ENCODE measurements around the gene GPR107. TPM values are rescaled to one million over a fixed set of nuclear protein-coding genes. Genes with fewer than 3 reads are reported as not detected.

Gene GPR107
- total RNA-seq, 1 donor from 2014 or later = 25.5 TPM

DNA sequence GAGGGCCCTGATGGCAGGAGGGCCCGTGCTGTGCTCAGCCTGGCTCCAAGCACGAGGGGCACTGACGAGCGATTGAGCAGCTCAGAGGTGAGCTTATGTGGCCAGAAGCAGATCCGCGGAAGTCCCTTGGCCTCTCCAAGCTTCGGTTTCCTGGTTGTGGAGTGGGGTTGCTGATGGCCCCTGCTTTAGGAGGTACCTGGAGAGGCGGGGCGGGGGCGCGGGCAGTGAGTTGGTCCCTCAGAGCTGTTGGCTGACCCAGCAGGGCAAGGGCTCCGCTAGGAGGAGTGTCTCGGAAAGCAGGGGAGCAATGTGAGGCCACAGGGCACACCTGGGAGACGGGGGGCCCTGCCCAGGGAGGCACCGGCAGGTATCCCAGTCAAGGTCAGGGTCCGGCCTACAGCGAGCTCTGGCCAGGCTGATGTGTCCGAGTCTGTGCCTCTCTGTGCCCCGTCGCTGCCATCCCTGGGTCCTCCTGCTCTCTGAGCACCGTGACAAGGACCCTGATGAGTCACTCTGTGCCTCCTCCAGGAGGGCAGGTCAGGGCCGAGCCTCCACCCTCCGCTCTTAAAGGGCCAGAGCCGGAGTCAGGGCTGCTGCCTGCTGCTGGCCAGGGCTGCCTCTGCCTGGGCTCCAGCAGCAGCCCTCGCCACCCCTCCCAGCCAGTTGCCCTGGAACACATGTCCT lies 133.3 kb downstream of the GPR107 start:
- Histone ChIP-seq H3K27ac (peak overlapping the region; percentile 90), H3K9me3 (no peaks in the 10 kb centered on the region), H3K4me3 (peak overlapping the region; percentile 45 to 47), H3K27me3 (no peaks in the 10 kb centered on the region), H3K36me3 (no peaks in the 10 kb centered on the region), H3K4me1 (peaks cover 79% of the 10 kb centered on the region)
- intact Hi-C loops (cut with DNase I) = no loop called here
- TF ChIP-seq POLR2A (IDR thresholded peaks at IDR 0.05) = no peak
- TF ChIP-seq, protein P1, sequence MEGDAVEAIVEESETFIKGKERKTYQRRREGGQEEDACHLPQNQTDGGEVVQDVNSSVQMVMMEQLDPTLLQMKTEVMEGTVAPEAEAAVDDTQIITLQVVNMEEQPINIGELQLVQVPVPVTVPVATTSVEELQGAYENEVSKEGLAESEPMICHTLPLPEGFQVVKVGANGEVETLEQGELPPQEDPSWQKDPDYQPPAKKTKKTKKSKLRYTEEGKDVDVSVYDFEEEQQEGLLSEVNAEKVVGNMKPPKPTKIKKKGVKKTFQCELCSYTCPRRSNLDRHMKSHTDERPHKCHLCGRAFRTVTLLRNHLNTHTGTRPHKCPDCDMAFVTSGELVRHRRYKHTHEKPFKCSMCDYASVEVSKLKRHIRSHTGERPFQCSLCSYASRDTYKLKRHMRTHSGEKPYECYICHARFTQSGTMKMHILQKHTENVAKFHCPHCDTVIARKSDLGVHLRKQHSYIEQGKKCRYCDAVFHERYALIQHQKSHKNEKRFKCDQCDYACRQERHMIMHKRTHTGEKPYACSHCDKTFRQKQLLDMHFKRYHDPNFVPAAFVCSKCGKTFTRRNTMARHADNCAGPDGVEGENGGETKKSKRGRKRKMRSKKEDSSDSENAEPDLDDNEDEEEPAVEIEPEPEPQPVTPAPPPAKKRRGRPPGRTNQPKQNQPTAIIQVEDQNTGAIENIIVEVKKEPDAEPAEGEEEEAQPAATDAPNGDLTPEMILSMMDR (IDR thresholded peaks at IDR 0.05) = no peak
- TF ChIP-seq POLR2AphosphoS5 (IDR thresholded peaks at IDR 0.05; ENCODE audit: insufficient read depth in 1 of 2, low read depth in 1 of 2) = peak; percentile 41 to 83
- DNase-seq (ENCODE audit: extremely low spot score in 2 of 2) = no peak

DNA sequence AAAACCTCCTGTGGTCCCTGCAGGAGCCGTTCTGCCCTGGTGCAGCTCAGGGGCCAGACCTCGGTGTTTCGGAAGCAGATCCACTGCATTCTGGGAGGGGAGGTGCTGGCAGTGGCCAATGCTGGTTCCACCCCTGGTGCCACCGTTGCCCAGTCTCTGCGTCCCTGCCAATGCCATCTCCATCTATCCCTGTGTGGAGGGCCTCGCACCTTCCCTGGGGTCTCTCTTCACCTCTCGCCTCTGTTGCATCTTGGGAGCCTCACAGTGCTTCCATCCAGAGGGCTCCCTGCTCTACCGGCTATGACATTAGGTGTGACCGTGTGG lies 133.8 kb downstream of the GPR107 start:
- H3K4me1 ChIP-seq = peaks cover 79% of the 10 kb centered on the region
- peak overlapping the region; percentile 90 for H3K27ac ChIP-seq
- peak overlapping the region; percentile 45 to 47 for H3K4me3 ChIP-seq
- H3K9me3 ChIP-seq = no peaks in the 10 kb centered on the region
- intact Hi-C loops (cut with DNase I) = no loop called here
- no peak for DNase-seq (ENCODE audit: extremely low spot score in 2 of 2)
- peak in 1 of 2 donors; percentile 0 for TF ChIP-seq POLR2AphosphoS5 (IDR thresholded peaks at IDR 0.05; ENCODE audit: insufficient read depth in 1 of 2, low read depth in 1 of 2)
- TF ChIP-seq, protein P1 (IDR thresholded peaks at IDR 0.05) = no peak
- no peaks in the 10 kb centered on the region for H3K36me3 ChIP-seq
- H3K27me3 ChIP-seq = no peaks in the 10 kb centered on the region

DNA sequence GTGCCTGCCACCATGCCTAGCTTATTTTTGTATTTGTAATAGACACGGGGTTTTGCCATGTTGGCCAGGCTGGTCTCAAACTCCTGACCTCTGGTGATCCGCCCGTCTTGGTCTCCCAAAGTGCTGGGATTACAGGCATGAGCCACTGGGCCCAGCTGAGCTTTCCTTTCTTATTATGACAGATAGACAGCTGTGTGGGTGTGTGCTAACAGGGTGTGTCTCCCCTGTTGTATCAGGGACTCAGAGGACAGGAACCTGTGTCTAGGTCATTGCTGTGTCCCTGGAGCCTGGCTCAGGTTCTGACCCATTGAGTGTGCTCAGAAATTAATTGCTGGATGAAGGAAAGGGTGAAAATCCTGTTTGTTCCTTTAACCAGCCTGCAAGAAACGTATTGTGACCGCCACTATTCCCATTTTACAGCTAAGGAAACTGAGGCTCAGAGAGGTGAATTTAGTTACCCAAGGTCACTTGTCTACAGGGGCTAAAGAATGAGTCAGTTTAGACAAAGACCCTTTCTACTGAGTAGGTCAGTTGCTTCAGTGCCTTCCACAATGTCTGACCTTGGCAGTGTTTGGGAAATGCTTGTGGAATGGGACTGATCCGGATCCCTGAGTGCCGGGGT lies 135.3 kb downstream of the GPR107 start:
- Histone ChIP-seq H3K4me3 (no peak overlapping the region), H3K4me1 (peaks cover 79% of the 10 kb centered on the region), H3K27me3 (no peaks in the 10 kb centered on the region), H3K36me3 (no peaks in the 10 kb centered on the region), H3K27ac (no peak overlapping the region), H3K9me3 (no peaks in the 10 kb centered on the region)
- intact Hi-C loops (cut with DNase I) = no loop called here
- TF ChIP-seq, protein P1 (IDR thresholded peaks at IDR 0.05) = no peak
- no peak for TF ChIP-seq POLR2AphosphoS5 (IDR thresholded peaks at IDR 0.05; ENCODE audit: insufficient read depth in 1 of 2, low read depth in 1 of 2)
- no peak for TF ChIP-seq POLR2A (IDR thresholded peaks at IDR 0.05)
- no peak for DNase-seq (ENCODE audit: extremely low spot score in 2 of 2)

Small RNAs within 50 kb of the gene (small RNA-seq; reads per million reads assigned to genes)
- gene RF00019 = not detected

Other genes with a start within 250 kb of the GPR107 start
- gene TOR1A, start 229.8 kb upstream of the GPR107 start, total RNA-seq = 30.0 TPM
- 36.6 TPM for gene C9orf78, start 218.6 kb upstream of the GPR107 start, total RNA-seq
- gene USP20, start 218.4 kb upstream of the GPR107 start, total RNA-seq = 29.5 TPM
- 47.1 TPM for gene FNBP1, start 10.7 kb upstream of the GPR107 start, total RNA-seq
- gene NCS1, start 118.5 kb downstream of the GPR107 start, total RNA-seq = 20.4 TPM
- 5.2 TPM for gene HMCN2, start 211.9 kb downstream of the GPR107 start, total RNA-seq